Measurements from ENCODE around the gene GADD45A.

GADD45A gene

DNA sequence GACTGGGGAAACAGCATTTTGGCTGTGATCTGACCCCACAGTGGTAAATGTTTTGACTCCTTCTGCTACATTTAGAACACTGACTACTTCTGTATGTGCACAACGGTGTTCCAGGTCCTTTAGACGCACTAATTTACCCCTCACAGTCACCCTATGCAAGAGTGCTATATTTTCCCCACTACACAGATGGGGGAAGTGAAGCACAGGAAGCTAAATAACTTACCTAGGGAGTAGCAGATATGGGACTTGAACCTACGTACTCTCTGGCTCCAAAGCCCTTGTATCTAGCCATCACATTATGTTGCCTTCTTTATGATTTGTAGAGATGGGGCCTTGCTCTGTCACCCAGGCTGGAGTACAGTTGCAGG lies 49.3 kb downstream of the GADD45A start:
- TF ChIP-seq, protein P1, sequence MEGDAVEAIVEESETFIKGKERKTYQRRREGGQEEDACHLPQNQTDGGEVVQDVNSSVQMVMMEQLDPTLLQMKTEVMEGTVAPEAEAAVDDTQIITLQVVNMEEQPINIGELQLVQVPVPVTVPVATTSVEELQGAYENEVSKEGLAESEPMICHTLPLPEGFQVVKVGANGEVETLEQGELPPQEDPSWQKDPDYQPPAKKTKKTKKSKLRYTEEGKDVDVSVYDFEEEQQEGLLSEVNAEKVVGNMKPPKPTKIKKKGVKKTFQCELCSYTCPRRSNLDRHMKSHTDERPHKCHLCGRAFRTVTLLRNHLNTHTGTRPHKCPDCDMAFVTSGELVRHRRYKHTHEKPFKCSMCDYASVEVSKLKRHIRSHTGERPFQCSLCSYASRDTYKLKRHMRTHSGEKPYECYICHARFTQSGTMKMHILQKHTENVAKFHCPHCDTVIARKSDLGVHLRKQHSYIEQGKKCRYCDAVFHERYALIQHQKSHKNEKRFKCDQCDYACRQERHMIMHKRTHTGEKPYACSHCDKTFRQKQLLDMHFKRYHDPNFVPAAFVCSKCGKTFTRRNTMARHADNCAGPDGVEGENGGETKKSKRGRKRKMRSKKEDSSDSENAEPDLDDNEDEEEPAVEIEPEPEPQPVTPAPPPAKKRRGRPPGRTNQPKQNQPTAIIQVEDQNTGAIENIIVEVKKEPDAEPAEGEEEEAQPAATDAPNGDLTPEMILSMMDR (conservative IDR thresholded peaks at IDR 0.05; ENCODE audit: low read length) = no peak
- H3K4me3 ChIP-seq (ENCODE audit: low read length) = no peak overlapping the region
- DNase-seq (ENCODE audit: low read depth) = no peak

DNA sequence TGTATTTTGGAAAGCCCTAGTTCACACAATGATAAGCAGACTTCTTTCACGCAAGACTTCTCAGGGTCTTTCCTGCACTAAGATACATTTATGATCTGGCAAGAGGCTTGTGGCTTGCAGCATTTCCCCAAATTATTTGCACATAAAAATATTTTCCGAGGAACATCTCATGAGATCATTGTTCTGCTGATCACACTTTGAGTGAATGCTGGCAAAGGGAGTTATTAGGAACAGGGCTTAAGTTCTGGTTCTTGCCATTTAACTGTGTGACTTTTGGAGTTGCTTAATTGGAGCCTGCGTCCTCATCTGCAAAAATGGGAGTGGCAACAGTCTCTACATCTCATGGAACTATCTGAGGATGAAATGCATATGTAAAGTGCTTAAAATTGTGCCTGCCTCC lies 50.2 kb downstream of the GADD45A start:
- TF ChIP-seq, protein P1 (conservative IDR thresholded peaks at IDR 0.05; ENCODE audit: low read length) = no peak
- no peak overlapping the region for H3K4me3 ChIP-seq (ENCODE audit: low read length)
- DNase-seq (ENCODE audit: low read depth) = peak; percentile 35

DNA sequence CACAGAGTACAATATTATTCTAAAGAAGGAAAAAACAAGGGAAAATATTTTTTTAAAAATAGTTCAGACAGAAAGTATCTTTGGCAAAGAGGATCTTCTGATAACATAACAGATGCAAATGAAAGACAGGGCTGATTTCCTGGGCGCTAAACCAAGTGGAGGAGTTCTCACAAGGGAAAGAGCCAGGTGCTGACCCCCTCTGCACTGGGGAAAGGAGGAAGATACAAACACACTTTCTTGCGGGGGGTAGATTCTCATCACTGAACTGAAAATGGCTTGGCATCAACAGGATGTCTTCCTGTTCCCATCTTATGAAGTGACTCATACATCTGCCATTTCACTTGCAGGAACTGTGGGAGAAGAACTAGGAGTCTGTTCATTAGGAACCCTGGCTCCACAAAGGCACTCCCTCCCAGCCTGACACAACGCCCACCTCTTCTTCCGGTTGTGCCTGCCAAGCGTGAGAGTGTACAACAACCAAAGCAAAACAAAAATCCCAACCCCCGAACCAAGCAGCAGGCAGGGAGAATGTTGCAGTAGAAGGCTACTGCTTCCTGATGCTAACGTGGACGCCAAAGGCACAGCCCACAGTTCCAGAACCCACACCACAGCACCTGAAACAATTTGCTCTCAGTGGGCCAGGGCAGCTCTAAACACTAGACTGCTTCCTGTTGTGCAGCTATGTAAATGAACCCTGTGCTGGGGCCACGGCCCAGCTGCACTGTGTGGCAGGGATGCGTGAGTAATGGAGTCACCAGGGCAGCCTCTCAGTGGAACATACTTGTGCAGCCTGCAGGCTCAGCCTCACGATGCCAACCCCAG lies 51.0 kb downstream of the GADD45A start:
- TF ChIP-seq, protein P1 (conservative IDR thresholded peaks at IDR 0.05; ENCODE audit: low read length) = no peak
- peak; percentile 96 for DNase-seq (ENCODE audit: low read depth)
- peak overlapping the region; percentile 40 for H3K4me3 ChIP-seq (ENCODE audit: low read length)

DNA sequence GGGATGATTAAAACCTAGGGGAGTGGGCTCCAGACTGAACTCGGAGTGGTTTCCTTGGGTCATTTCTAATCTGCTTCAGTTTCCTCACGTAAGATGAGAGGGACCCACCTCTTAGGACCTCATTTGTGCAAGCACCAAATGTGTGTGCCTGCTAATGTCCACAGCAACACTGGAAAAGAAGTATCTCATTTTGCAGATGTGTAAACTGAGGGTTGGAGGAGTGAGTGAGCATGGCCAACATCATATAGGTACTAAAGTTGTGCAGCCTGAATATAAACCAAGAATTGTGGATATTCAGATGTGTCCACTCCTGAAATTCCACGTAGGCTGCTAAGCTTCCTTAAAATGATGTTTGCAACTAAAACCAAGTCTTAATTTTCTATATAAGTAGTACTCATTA lies 51.7 kb downstream of the GADD45A start:
- no peak overlapping the region for H3K4me3 ChIP-seq (ENCODE audit: low read length)
- TF ChIP-seq, protein P1 (conservative IDR thresholded peaks at IDR 0.05; ENCODE audit: low read length) = no peak
- no peak for DNase-seq (ENCODE audit: low read depth)

DNA sequence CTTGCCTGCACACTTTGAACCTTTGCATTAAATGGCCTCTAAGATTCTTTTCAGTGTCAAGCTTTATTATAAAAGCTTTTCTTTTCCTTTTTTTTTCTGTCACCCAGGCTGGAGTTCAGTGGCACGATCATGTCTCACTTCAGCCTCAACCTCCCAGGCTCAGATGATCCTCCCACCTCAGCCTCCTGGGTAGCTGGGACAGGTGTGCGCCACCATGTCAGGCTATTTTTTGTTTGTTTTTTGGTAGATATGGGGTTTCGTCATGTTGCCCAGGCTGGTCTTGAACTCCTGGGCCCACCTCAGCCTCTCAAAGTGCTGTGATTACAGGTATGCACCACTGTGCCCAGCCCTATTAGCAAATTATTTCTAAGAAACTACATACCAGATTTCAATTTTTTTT lies 52.9 kb downstream of the GADD45A start:
- TF ChIP-seq, protein P1 (conservative IDR thresholded peaks at IDR 0.05; ENCODE audit: low read length) = no peak
- DNase-seq (ENCODE audit: low read depth) = no peak
- H3K4me3 ChIP-seq (ENCODE audit: low read length) = no peak overlapping the region
